PC-3 (cell line): Measurements from ENCODE around the gene PGS1. TPM values are rescaled to one million over a fixed set of nuclear protein-coding genes. Genes with fewer than 3 reads are reported as not detected.

Experiments
- ATAC-seq: fragments of 200-7000 bp; cut with Tn5 transposase; 2 replicates; pipeline ENCODE4 v1.9.1; 2020; ENCODE audit warnings: mild to moderate bottlenecking, moderate library complexity
- BruUV-seq: library from RNA; stranded (reverse); fragments of 400-500 nt; replicated peaks from 2 replicates; lab custom pipeline; 2021; lab: Mats Ljungman, UMichigan
- CTCF ChIA-PET: fragments of 300-600 bp; sonication (Branson Sonifier 250); formaldehyde crosslinking; loops from one replicate; lab custom pipeline; 2022; ENCODE audit warnings: antibody characterized with exemption; lab: Charles Lee
- POLR2A ChIA-PET: fragments of 300-600 bp; sonication (Branson Sonifier 250); formaldehyde crosslinking; loops from one replicate; lab custom pipeline; 2022; ENCODE audit warnings: antibody characterized with exemption; ENCODE audit not compliant: unreplicated experiment; lab: Charles Lee
- DNase-seq: peaks from one replicate; pipeline ENCODE4 v3.0.0-alpha.2; 2015
- H2AFZ ChIP-seq: fragments of 300-600 bp; sonication (generic); 2 replicates; pipeline ENCODE4 v1.6.0; 2016; ENCODE audit warnings: antibody characterized with exemption, low read length
- H3F3A ChIP-seq: fragments of 300-600 bp; sonication (generic); one replicate; pipeline ENCODE4 v1.6.0; 2017; ENCODE audit warnings: antibody characterized with exemption, low read length, control low read depth, mild to moderate bottlenecking; ENCODE audit not compliant: unreplicated experiment
- H3K27ac ChIP-seq: fragments of 300-600 bp; sonication (generic); 2 replicates; pipeline ENCODE4 v1.5.1; 2016; ENCODE audit warnings: mild to moderate bottlenecking, low read length
- H3K27me3 ChIP-seq: fragments of 300-600 bp; sonication (generic); 2 replicates; pipeline ENCODE4 v1.6.1; 2016; ENCODE audit warnings: low read length, mixed read lengths
- H3K36me3 ChIP-seq: fragments of 300-600 bp; sonication (generic); 2 replicates; pipeline ENCODE4 v1.6.1; 2016; ENCODE audit warnings: low read depth, mixed run types, low read length, mixed read lengths
- H3K4me1 ChIP-seq: fragments of 300-600 bp; sonication (generic); 2 replicates; pipeline ENCODE4 v1.5.1; 2016; ENCODE audit warnings: low read length; ENCODE audit not compliant: insufficient read depth
- H3K4me2 ChIP-seq: fragments of 300-600 bp; sonication (generic); 2 replicates; pipeline ENCODE4 v1.6.0; 2016; ENCODE audit warnings: low read length
- H3K4me3 ChIP-seq: fragments of 300-600 bp; sonication (generic); 2 replicates; pipeline ENCODE4 v1.5.1; 2016; ENCODE audit warnings: mild to moderate bottlenecking, low read length, mixed read lengths
- H3K79me2 ChIP-seq: fragments of 300-600 bp; sonication (generic); 2 replicates; pipeline ENCODE4 v1.6.1; 2017; ENCODE audit warnings: low read length, mixed read lengths
- H3K9ac ChIP-seq: fragments of 300-600 bp; sonication (generic); 2 replicates; pipeline ENCODE4 v1.6.0; 2016; ENCODE audit warnings: mild to moderate bottlenecking, low read length
- H3K9me2 ChIP-seq: fragments of 300-600 bp; sonication (generic); replicated peaks from 2 replicates; pipeline ENCODE4 v1.6.1; 2016; ENCODE audit warnings: mixed run types, low read length, mixed read lengths
- H3K9me3 ChIP-seq: fragments of 300-600 bp; sonication (generic); 2 replicates; pipeline ENCODE4 v1.6.1; 2016; ENCODE audit warnings: low read length, mixed read lengths
- H4K20me1 ChIP-seq: fragments of 300-600 bp; sonication (generic); 2 replicates; pipeline ENCODE4 v1.6.1; 2016; ENCODE audit warnings: low read length, mixed read lengths
- CTCF ChIP-seq: fragments of 300-600 bp; sonication (generic); conservative IDR thresholded peaks from 2 replicates; pipeline ENCODE4 v1.5.1; 2017; ENCODE audit warnings: antibody characterized with exemption, low read depth, mild to moderate bottlenecking, low read length
- EZH2 ChIP-seq: fragments of 300-600 bp; sonication (generic); IDR thresholded peaks from one replicate; pipeline ENCODE4 v1.6.1; 2017; ENCODE audit warnings: antibody characterized with exemption, mild to moderate bottlenecking, low read length; ENCODE audit not compliant: unreplicated experiment
- EZH2phosphoT487 ChIP-seq: fragments of 300-600 bp; sonication (generic); IDR thresholded peaks from 2 replicates; pipeline ENCODE4 v1.6.1; 2018; ENCODE audit warnings: mild to moderate bottlenecking, antibody characterized with exemption, low read length, borderline replicate concordance
- intact Hi-C: fragments of 100-400 bp; cut with micrococcal nuclease; formaldehyde crosslinking; loops from 2 replicates; pipeline ENCODE4 v1.9.0; 2023
- total RNA-seq: library from RNA; depleted of rRNA; stranded (reverse); fragments of >200 nt; gene quantifications from 2 replicates; pipeline ENCODE4 v1.2.3, GENCODE V29; 2014

Gene PGS1
- total RNA-seq, 1 experiment from 2014 or later, result 47.0 TPM

GRCh38 chr17:78368854-78369495, 9.5 kb upstream of the PGS1 start:
- intact Hi-C loops, result no loop called here
- BruUV-seq, result no TSS peak
- Histone ChIP-seq H4K20me1 (no peaks in the 10 kb centered on the region), H3K4me3 (no peak overlapping the region), H3F3A (no peaks in the 10 kb centered on the region), H2AFZ (no peak overlapping the region), H3K79me2 (no peaks in the 10 kb centered on the region), H3K27me3 (no peaks in the 10 kb centered on the region), H3K4me2 (no peak overlapping the region), H3K9ac (no peak overlapping the region), H3K9me3 (no peaks in the 10 kb centered on the region), H3K4me1 (peaks cover 1% of the 10 kb centered on the region), H3K27ac (no peak overlapping the region), H3K9me2 (no peaks in the 10 kb centered on the region), H3K36me3 (no peaks in the 10 kb centered on the region)
- ChIA-PET CTCF (no interaction called here), POLR2A (no interaction called here)
- TF ChIP-seq EZH2phosphoT487 (no peak), CTCF (no peak), EZH2 (no peak)
- ATAC-seq, result no peak
- no peak for DNase-seq

GRCh38 chr17:78369791-78370381, 8.6 kb upstream of the PGS1 start:
- Histone ChIP-seq H2AFZ (no peak overlapping the region), H3K4me2 (no peak overlapping the region), H3F3A (no peaks in the 10 kb centered on the region), H3K9ac (no peak overlapping the region), H3K4me3 (no peak overlapping the region), H3K27ac (no peak overlapping the region), H3K36me3 (no peaks in the 10 kb centered on the region), H3K9me3 (no peaks in the 10 kb centered on the region), H3K9me2 (no peaks in the 10 kb centered on the region), H3K79me2 (no peaks in the 10 kb centered on the region), H3K4me1 (peaks cover 10% of the 10 kb centered on the region), H3K27me3 (no peaks in the 10 kb centered on the region), H4K20me1 (no peaks in the 10 kb centered on the region)
- no TSS peak for BruUV-seq
- no peak for TF ChIP-seq CTCF
- TF ChIP-seq EZH2, result no peak
- no peak for TF ChIP-seq EZH2phosphoT487
- DNase-seq (no peak), ATAC-seq (no peak)
- intact Hi-C loops, result no loop called here
- ChIA-PET CTCF (no interaction called here), POLR2A (interaction anchor here (0.5 to 0.7 kb wide), 4 partner anchors 8 to 29 kb away, joined by 3 to 10 read pairs (median 6); no protein-coding TSS in a partner anchor)

- BruUV-seq, result no TSS peak
- H3K4me2 ChIP-seq, result no peak overlapping the region
- H3K4me3 ChIP-seq, result no peak overlapping the region
- H3K27me3 ChIP-seq, result no peaks in the 10 kb centered on the region
- no peaks in the 10 kb centered on the region for H3K9me2 ChIP-seq
- H3K9ac ChIP-seq, result no peak overlapping the region
- H3K4me1 ChIP-seq, result peaks cover 22% of the 10 kb centered on the region
- H3K36me3 ChIP-seq, result no peaks in the 10 kb centered on the region
- peaks cover 6% of the 10 kb centered on the region for H3F3A ChIP-seq
- no peak overlapping the region for H2AFZ ChIP-seq
- no peak for ATAC-seq
- POLR2A ChIA-PET, result no interaction called here
- no peak overlapping the region for H3K27ac ChIP-seq
- TF ChIP-seq EZH2phosphoT487, result no peak
- no peak for TF ChIP-seq EZH2
- TF ChIP-seq CTCF, result no peak
- no peaks in the 10 kb centered on the region for H3K79me2 ChIP-seq
- no peaks in the 10 kb centered on the region for H3K9me3 ChIP-seq
- DNase-seq, result no peak
- H4K20me1 ChIP-seq, result no peaks in the 10 kb centered on the region
- CTCF ChIA-PET, result no interaction called here
- intact Hi-C loops, result no loop called here
Measured at GRCh38 chr17:78371056-78371455, 7.4 kb upstream of the PGS1 start.
